GM12892 (cell line): ENCODE results near the gene HNRNPM.

ENCODE experiments used
- POLR2AphosphoS5 ChIP-seq: IDR thresholded peaks from 2 replicates; pipeline ENCODE4 v1.6.1; 2011; ENCODE audit warnings: low read depth, low read length, control low read depth
- TAF1 ChIP-seq: IDR thresholded peaks from 2 replicates; pipeline ENCODE4 v1.6.1; 2011; ENCODE audit warnings: low read depth, mild to moderate bottlenecking, control low read depth, low read length, borderline replicate concordance

GRCh38 chr19:8468124-8468523, 23.3 kb downstream of the HNRNPM start:
- TF ChIP-seq POLR2AphosphoS5: no peak
- no peak for TF ChIP-seq TAF1
